ENCODE measurements around the gene HJV. TPM values are rescaled to one million over a fixed set of nuclear protein-coding genes. Genes with fewer than 3 reads are reported as not detected.

The HJV gene
- total and polyA plus RNA-seq, 9 donors, result not detected

GRCh38 chr1:145980457-145980994 is 41.0 kb downstream of the HJV start:
- 88 to 100% (median 90%) methylated on average over 1 of the region's 1 CpG for WGBS, 3 donors
- no peaks in the 10 kb centered on the region for H3K27me3 ChIP-seq
- no peak overlapping the region for H3K4me3 ChIP-seq
- H3K36me3 ChIP-seq, result no peaks in the 10 kb centered on the region
- intact Hi-C loops (cut with DNase I), result loop anchor here in 1 of 4 donors (2.0 kb wide), 1 partner anchor 20 kb away; no protein-coding TSS in a partner anchor
- peaks cover 27% of the 10 kb centered on the region for H3K4me1 ChIP-seq (ENCODE audit: insufficient read depth)
- H3K9me3 ChIP-seq, result no peaks in the 10 kb centered on the region
- TF ChIP-seq EP300 (IDR thresholded peaks at IDR 0.05) (no peak), POLR2A (IDR thresholded peaks at IDR 0.05) (no peak), CTCF (IDR thresholded peaks at IDR 0.05) (no peak)
- H3K27ac ChIP-seq, result peak overlapping the region; percentile 8 to 76
- DNase-seq, result peak in 1 of 5 donors; percentile 33

GRCh38 chr1:145979746-145980456 is 41.6 kb downstream of the HJV start:
- peak in 1 of 5 donors; percentile 52 for DNase-seq
- TF ChIP-seq CTCF (IDR thresholded peaks at IDR 0.05) (no peak), POLR2A (IDR thresholded peaks at IDR 0.05) (no peak), EP300 (IDR thresholded peaks at IDR 0.05) (no peak)
- H3K27me3 ChIP-seq, result no peaks in the 10 kb centered on the region
- H3K36me3 ChIP-seq, result no peaks in the 10 kb centered on the region
- intact Hi-C loops (cut with DNase I), result loop anchor here in 1 of 4 donors (2.0 kb wide), 2 partner anchors 21 to 27 kb away; no protein-coding TSS in a partner anchor
- 40 to 47% (median 42%) methylated on average over 7 of the region's 7 CpGs for WGBS, 3 donors
- peak overlapping the region; percentile 23 for H3K4me3 ChIP-seq
- no peaks in the 10 kb centered on the region for H3K9me3 ChIP-seq
- peaks cover 27% of the 10 kb centered on the region for H3K4me1 ChIP-seq (ENCODE audit: insufficient read depth)
- H3K27ac ChIP-seq, result peak overlapping the region; percentile 8 to 76

GRCh38 chr1:145978854-145979745 is 42.4 kb downstream of the HJV start:
- 5 to 14% (median 7%) methylated on average over 9 of the region's 9 CpGs for WGBS, 3 donors
- peaks cover 27% of the 10 kb centered on the region for H3K4me1 ChIP-seq (ENCODE audit: insufficient read depth)

More at GRCh38 chr1:145978854-145979745, 42.4 kb downstream of the HJV start:
- Histone ChIP-seq H3K27me3 (no peaks in the 10 kb centered on the region), H3K9me3 (no peaks in the 10 kb centered on the region), H3K36me3 (no peaks in the 10 kb centered on the region), H3K4me3 (peak overlapping the region; percentile 23), H3K27ac (peak overlapping the region; percentile 72 to 76)
- TF ChIP-seq EP300 (IDR thresholded peaks at IDR 0.05), result peak; percentile 81
- TF ChIP-seq CTCF (IDR thresholded peaks at IDR 0.05), result no peak
- TF ChIP-seq POLR2A (IDR thresholded peaks at IDR 0.05), result peak; percentile 87
- intact Hi-C loops (cut with DNase I), result loop anchor here in 1 of 4 donors (2.0 kb wide), 1 partner anchor 28 kb away; no protein-coding TSS in a partner anchor
- DNase-seq, result peak; percentile 79 to 94 (median 86)

All from ovary (tissue), 9 donors.